CD4-positive, CD25-positive, alpha-beta regulatory T cell (primary cell): ENCODE data around the gene SOX10. TPM values are rescaled to one million over a fixed set of nuclear protein-coding genes. Genes with fewer than 3 reads are reported as not detected.

Source experiments
- ATAC-seq, 2 donors: fragments of 150-1000 bp; cut with Tn5 transposase; one replicate each; pipeline ENCODE4 v1.10.0; 2021; ENCODE audit warnings: low read depth in 2 of 2, moderate number of reproducible peaks in 2 of 2, moderate library complexity in 1 of 2
- DNase-seq, 3 donors: peaks; one replicate each; pipeline versions ENCODE4 v3.0.0 to v3.0.0-alpha.2; 2012 to 2022; ENCODE audit warnings: mixed read lengths in 1 of 3
- H3K27ac ChIP-seq: one replicate; pipeline ENCODE4 v1.7.0; 2013; ENCODE audit warnings: mild to moderate bottlenecking, low read length; ENCODE audit not compliant: insufficient read depth, poor library complexity, severe bottlenecking
- H3K27me3 ChIP-seq: one replicate; pipeline ENCODE4 v1.7.0; 2013; ENCODE audit warnings: low read length; ENCODE audit not compliant: control insufficient read depth, insufficient read depth
- H3K36me3 ChIP-seq: one replicate; pipeline ENCODE4 v1.7.0; 2013; ENCODE audit warnings: mild to moderate bottlenecking, low read length, moderate library complexity; ENCODE audit not compliant: control insufficient read depth, insufficient read depth
- H3K4me1 ChIP-seq: 2 replicates; pipeline ENCODE4 v1.7.0; 2013; ENCODE audit warnings: mild to moderate bottlenecking, low read length; ENCODE audit not compliant: insufficient read depth, control insufficient read depth, poor library complexity, severe bottlenecking
- H3K4me3 ChIP-seq: one replicate; pipeline ENCODE4 v1.7.0; 2013; ENCODE audit warnings: low read depth, mild to moderate bottlenecking, low read length, moderate library complexity
- H3K9me3 ChIP-seq, 2 experiments: 1 replicate in 1 of 2; 2 replicates in 1 of 2; pipeline ENCODE4 v1.7.0; 2013; ENCODE audit warnings: low read length in 2 of 2, mild to moderate bottlenecking in 1 of 2, moderate library complexity in 1 of 2; ENCODE audit not compliant: control insufficient read depth in 2 of 2
- H3K27ac Mint-ChIP-seq, 3 donors: one replicate each; pipeline ENCODE4 v1.8.0; 2020 to 2022; ENCODE audit warnings: mild to moderate bottlenecking in 3 of 3, mixed read lengths in 3 of 3, moderate library complexity in 2 of 3
- H3K27me3 Mint-ChIP-seq: one replicate; pipeline ENCODE4 v1.8.0; 2022; ENCODE audit warnings: mild to moderate bottlenecking, mixed read lengths
- H3K36me3 Mint-ChIP-seq: one replicate; pipeline ENCODE4 v1.8.0; 2020; ENCODE audit warnings: mixed read lengths
- H3K4me1 Mint-ChIP-seq, 4 donors: one replicate each; pipeline ENCODE4 v1.8.0; 2020 to 2022; ENCODE audit warnings: mixed read lengths in 4 of 4, mild to moderate bottlenecking in 1 of 4
- H3K4me3 Mint-ChIP-seq, 4 donors: one replicate each; pipeline ENCODE4 v1.8.0; 2020 to 2022; ENCODE audit warnings: mild to moderate bottlenecking in 4 of 4, mixed read lengths in 4 of 4, moderate library complexity in 3 of 4
- H3K9me3 Mint-ChIP-seq, 7 donors: one replicate each; pipeline ENCODE4 v1.8.0; 2020 to 2022; ENCODE audit warnings: mixed read lengths in 7 of 7, mild to moderate bottlenecking in 3 of 7, moderate library complexity in 2 of 7
- polyA plus RNA-seq, 4 donors: library from polyadenylated mRNA; unstranded; fragments of 300-500 nt; fragmentation: Illumina TruSeq; gene quantifications; one replicate each; pipeline ENCODE4 v1.2.3, GENCODE V29; 2021
- total RNA-seq: library from RNA; stranded (reverse); gene quantifications from one replicate; pipeline ENCODE4 v1.2.3, GENCODE V29; 2022

Gene SOX10
- total RNA-seq (not detected), polyA plus RNA-seq (not detected)

GRCh38 chr22:37983860-37984791, at the start of gene SOX10:
Gene SOX10 (minus strand): TSS chr22:37984555. CDS start chr22:37983784, 771 bp downstream.
- H3K36me3 Mint-ChIP-seq = peaks cover 3% of the 10 kb centered on the region
- no peak for DNase-seq
- Histone ChIP-seq H3K36me3 (no peaks in the 10 kb centered on the region), H3K27ac (no peak within 1 kb of the TSS), H3K9me3 (no peaks in the 10 kb centered on the region), H3K27me3 (no peaks in the 10 kb centered on the region), H3K4me3 (no peak within 1 kb of the TSS), H3K4me1 (no peaks in the 10 kb centered on the region)
- ATAC-seq = no peak
- H3K27ac Mint-ChIP-seq = no peak within 1 kb of the TSS
- H3K27me3 Mint-ChIP-seq = no peaks in the 10 kb centered on the region
- H3K4me3 Mint-ChIP-seq = no peak within 1 kb of the TSS
- H3K4me1 Mint-ChIP-seq = peaks cover 0 to 2% (median 0%) of the 10 kb centered on the region in 4 donors
- peaks cover 0 to 2% (median 0%) of the 10 kb centered on the region in 7 donors for H3K9me3 Mint-ChIP-seq

GRCh38 chr22:38033522-38034277, 49.3 kb upstream of the SOX10 start:
- Histone ChIP-seq H3K27ac (no peak overlapping the region), H3K4me1 (no peaks in the 10 kb centered on the region), H3K9me3 (no peaks in the 10 kb centered on the region), H3K27me3 (no peaks in the 10 kb centered on the region), H3K4me3 (no peak overlapping the region), H3K36me3 (no peaks in the 10 kb centered on the region)
- H3K27me3 Mint-ChIP-seq = peaks cover 5% of the 10 kb centered on the region
- no peak overlapping the region for H3K27ac Mint-ChIP-seq
- no peaks in the 10 kb centered on the region for H3K9me3 Mint-ChIP-seq
- DNase-seq = no peak
- peaks cover 0 to 2% (median 0%) of the 10 kb centered on the region in 4 donors for H3K4me1 Mint-ChIP-seq
- H3K36me3 Mint-ChIP-seq = no peaks in the 10 kb centered on the region
- no peak overlapping the region for H3K4me3 Mint-ChIP-seq
- no peak for ATAC-seq

- Mint-ChIP-seq H3K27me3 (peaks cover 5% of the 10 kb centered on the region), H3K4me3 (no peak overlapping the region), H3K36me3 (no peaks in the 10 kb centered on the region), H3K4me1 (peaks cover 0 to 5% (median 0%) of the 10 kb centered on the region in 4 donors), H3K27ac (no peak overlapping the region), H3K9me3 (no peaks in the 10 kb centered on the region)
- Histone ChIP-seq H3K27me3 (no peaks in the 10 kb centered on the region), H3K36me3 (no peaks in the 10 kb centered on the region), H3K27ac (no peak overlapping the region), H3K9me3 (no peaks in the 10 kb centered on the region), H3K4me1 (no peaks in the 10 kb centered on the region), H3K4me3 (no peak overlapping the region)
- no peak for ATAC-seq
- no peak for DNase-seq
These were observed 48.5 kb upstream of the SOX10 start for GRCh38 chr22:38032681-38033521.

GRCh38 chr22:38031491-38031890, 47.1 kb upstream of the SOX10 start:
- H3K4me1 Mint-ChIP-seq = peaks cover 0 to 3% (median 0%) of the 10 kb centered on the region in 4 donors
- no peak overlapping the region for H3K27ac Mint-ChIP-seq
- no peaks in the 10 kb centered on the region for H3K36me3 ChIP-seq
- no peak overlapping the region for H3K4me3 ChIP-seq
- ATAC-seq (no peak), DNase-seq (no peak)
- no peaks in the 10 kb centered on the region for H3K9me3 Mint-ChIP-seq
- H3K27me3 Mint-ChIP-seq = no peaks in the 10 kb centered on the region
- no peak overlapping the region for H3K4me3 Mint-ChIP-seq
- H3K27ac ChIP-seq = no peak overlapping the region
- H3K36me3 Mint-ChIP-seq = no peaks in the 10 kb centered on the region
- H3K9me3 ChIP-seq = no peaks in the 10 kb centered on the region
- H3K27me3 ChIP-seq = no peaks in the 10 kb centered on the region
- no peaks in the 10 kb centered on the region for H3K4me1 ChIP-seq

- H3K27ac Mint-ChIP-seq = peak overlapping the region in 1 of 3 donors; percentile 25
- Histone ChIP-seq H3K4me1 (no peaks in the 10 kb centered on the region), H3K27me3 (no peaks in the 10 kb centered on the region), H3K27ac (no peak overlapping the region), H3K4me3 (no peak overlapping the region), H3K9me3 (no peaks in the 10 kb centered on the region), H3K36me3 (no peaks in the 10 kb centered on the region)
- H3K27me3 Mint-ChIP-seq = no peaks in the 10 kb centered on the region
- ATAC-seq (no peak), DNase-seq (no peak)
- no peak overlapping the region for H3K4me3 Mint-ChIP-seq
- no peaks in the 10 kb centered on the region for H3K36me3 Mint-ChIP-seq
- peaks cover 0 to 3% (median 0%) of the 10 kb centered on the region in 4 donors for H3K4me1 Mint-ChIP-seq
- no peaks in the 10 kb centered on the region for H3K9me3 Mint-ChIP-seq
These were observed 46.2 kb upstream of the SOX10 start for GRCh38 chr22:38030311-38031133.

- no peaks in the 10 kb centered on the region for H3K9me3 Mint-ChIP-seq
- no peaks in the 10 kb centered on the region for H3K36me3 Mint-ChIP-seq
These were observed 45.5 kb upstream of the SOX10 start for GRCh38 chr22:38029901-38030300.

More at GRCh38 chr22:38029901-38030300, 45.5 kb upstream of the SOX10 start:
- no peaks in the 10 kb centered on the region for H3K36me3 ChIP-seq
- no peak overlapping the region for H3K27ac ChIP-seq
- no peaks in the 10 kb centered on the region for H3K4me1 ChIP-seq
- no peaks in the 10 kb centered on the region for H3K27me3 ChIP-seq
- H3K4me1 Mint-ChIP-seq = peaks cover 0 to 3% (median 0%) of the 10 kb centered on the region in 4 donors
- H3K9me3 ChIP-seq = no peaks in the 10 kb centered on the region
- H3K4me3 Mint-ChIP-seq = no peak overlapping the region
- ATAC-seq = no peak
- no peak for DNase-seq
- no peaks in the 10 kb centered on the region for H3K27me3 Mint-ChIP-seq
- H3K27ac Mint-ChIP-seq = peak overlapping the region in 1 of 3 donors; percentile 75
- H3K4me3 ChIP-seq = no peak overlapping the region
